Dermis microvascular lymphatic vessel endothelial cell (primary cell): ENCODE results near the gene CDH23. TPM values are rescaled to one million over a fixed set of nuclear protein-coding genes. Genes with fewer than 3 reads are reported as not detected.

Source experiments
- DNase-seq, 2 donors: peaks; one replicate each; pipeline versions ENCODE4 v3.0.0 to v3.0.0-alpha.2; 2010; ENCODE audit warnings: low read depth in 2 of 2
- total RNA-seq: library from RNA; depleted of rRNA; stranded (reverse); fragments of >200 nt; gene quantifications from 2 replicates; pipeline ENCODE4 v1.2.1, GENCODE V29; 2014

The CDH23 gene
- total RNA-seq, 1 donor from 2014 or later = under 0.01 TPM

- DNase-seq = no peak
Measured at GRCh38 chr10:71421075-71421434, 24.3 kb downstream of the CDH23 start.

- DNase-seq = no peak
Measured at GRCh38 chr10:71423250-71423649, 26.5 kb downstream of the CDH23 start.

- no peak for DNase-seq
Measured at GRCh38 chr10:71423901-71424300, 27.2 kb downstream of the CDH23 start.

GRCh38 chr10:71424496-71425194 is 27.9 kb downstream of the CDH23 start:
- DNase-seq = no peak

GRCh38 chr10:71426058-71426605 is 29.4 kb downstream of the CDH23 start:
- DNase-seq = no peak

GRCh38 chr10:71427246-71427645 is 30.5 kb downstream of the CDH23 start:
- no peak for DNase-seq

GRCh38 chr10:71429304-71429703 is 32.6 kb downstream of the CDH23 start:
- no peak for DNase-seq

GRCh38 chr10:71429929-71430328 is 33.2 kb downstream of the CDH23 start:
- DNase-seq = no peak

GRCh38 chr10:71431239-71432100 is 34.8 kb downstream of the CDH23 start:
- DNase-seq = no peak

- DNase-seq = no peak
Measured at GRCh38 chr10:71432101-71432905, 35.6 kb downstream of the CDH23 start.

GRCh38 chr10:71432956-71433767 is 36.4 kb downstream of the CDH23 start:
- no peak for DNase-seq

- no peak for DNase-seq
Measured at GRCh38 chr10:71433768-71434744, 37.3 kb downstream of the CDH23 start.

GRCh38 chr10:71434760-71435394 is 38.2 kb downstream of the CDH23 start:
- DNase-seq = no peak

GRCh38 chr10:71435571-71436267 is 39.0 kb downstream of the CDH23 start:
- no peak for DNase-seq

- DNase-seq = peak; percentile 6 to 15
Measured at GRCh38 chr10:71436268-71437125, 39.8 kb downstream of the CDH23 start.

GRCh38 chr10:71437537-71438092 is 40.9 kb downstream of the CDH23 start:
- no peak for DNase-seq

- no peak for DNase-seq
Measured at GRCh38 chr10:71438761-71439160, 42.0 kb downstream of the CDH23 start.
